ENCODE measurements around the gene DEFB128. TPM values are rescaled to one million over a fixed set of nuclear protein-coding genes. Genes with fewer than 3 reads are reported as not detected.
"Not testable (repeated sequence)": the region's sequence is repeated elsewhere in the genome, so short reads cannot be mapped to it uniquely, and the experiment has no call there.

The DEFB128 gene
- not detected for polyA plus RNA-seq (2013, experiment 1 of 2)
- polyA plus RNA-seq (2013, experiment 2 of 2) = not detected

DNA sequence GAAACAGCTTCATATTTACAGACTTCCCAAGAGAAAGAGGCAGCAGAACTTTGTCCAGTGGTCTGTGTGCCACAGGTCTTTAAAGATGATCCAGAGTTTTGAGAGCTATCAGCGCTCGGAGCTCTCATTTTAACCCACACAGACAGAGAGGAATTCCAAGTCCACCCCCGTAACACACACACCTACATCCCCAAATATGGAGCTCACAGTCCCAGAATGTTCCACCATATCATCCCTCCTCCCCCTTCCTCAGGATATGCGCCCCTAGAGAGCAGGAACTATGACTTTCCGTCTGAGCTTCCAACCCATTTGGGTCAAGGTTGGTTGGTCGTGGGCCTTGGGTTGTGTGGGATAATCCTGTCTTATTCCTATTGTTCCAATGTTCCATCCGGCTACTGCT, at the start of gene DEFB128:
Gene DEFB128 (minus strand): TSS at position 101 of the 400 bp plus-strand sequence. CDS start 88 bp downstream, at position 13.
- Histone ChIP-seq H3K4me3 (ENCODE audit: low read length) (no peak within 1 kb of the TSS), H3K4me1 (ENCODE audit: insufficient read depth, low read length) (no peaks in the 10 kb centered on the region), H3K9ac (ENCODE audit: low read depth, low read length) (no peak within 1 kb of the TSS), H3K36me3 (ENCODE audit: insufficient read depth, low read length) (no peaks in the 10 kb centered on the region), H3K27ac (ENCODE audit: low read depth, low read length) (no peak within 1 kb of the TSS), H3K9me3 (ENCODE audit: insufficient read depth, low read depth, low read length) (peaks cover 13% of the 10 kb centered on the region), H3K27me3 (ENCODE audit: insufficient read depth, low read length) (no peaks in the 10 kb centered on the region)
- 75% methylated on average over 7 of the region's 7 CpGs for WGBS

DNA sequence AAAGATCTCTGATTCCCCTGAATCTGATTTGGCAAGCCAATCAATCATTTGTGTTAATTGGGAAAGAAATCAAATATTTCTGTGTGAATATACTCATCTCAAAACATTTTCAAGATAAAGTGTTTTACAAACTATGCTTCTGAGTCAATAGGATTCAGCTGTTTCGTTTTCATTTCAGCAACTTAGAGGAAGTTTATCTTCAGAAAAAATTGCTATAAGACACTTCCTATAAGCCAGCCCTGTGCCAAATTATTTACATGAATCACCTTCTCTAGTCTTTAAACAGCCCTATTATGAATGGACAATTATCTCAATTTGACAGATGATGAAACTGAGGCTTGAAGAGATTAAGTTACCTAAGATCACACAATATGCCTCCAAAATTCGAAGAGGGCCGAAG, 48.4 kb upstream of the DEFB128 start:
- no peaks in the 10 kb centered on the region for H3K36me3 ChIP-seq (ENCODE audit: insufficient read depth, low read length)
- H3K9me3 ChIP-seq (ENCODE audit: insufficient read depth, low read depth, low read length) = no peaks in the 10 kb centered on the region
- no peaks in the 10 kb centered on the region for H3K4me1 ChIP-seq (ENCODE audit: insufficient read depth, low read length)
- no peak overlapping the region for H3K4me3 ChIP-seq (ENCODE audit: low read length)
- no peak overlapping the region for H3K9ac ChIP-seq (ENCODE audit: low read depth, low read length)
- no peak overlapping the region for H3K27ac ChIP-seq (ENCODE audit: low read depth, low read length)
- 94% methylated on average over 3 of the region's 3 CpGs for WGBS
- peaks cover 60% of the 10 kb centered on the region for H3K27me3 ChIP-seq (ENCODE audit: insufficient read depth, low read length)

DNA sequence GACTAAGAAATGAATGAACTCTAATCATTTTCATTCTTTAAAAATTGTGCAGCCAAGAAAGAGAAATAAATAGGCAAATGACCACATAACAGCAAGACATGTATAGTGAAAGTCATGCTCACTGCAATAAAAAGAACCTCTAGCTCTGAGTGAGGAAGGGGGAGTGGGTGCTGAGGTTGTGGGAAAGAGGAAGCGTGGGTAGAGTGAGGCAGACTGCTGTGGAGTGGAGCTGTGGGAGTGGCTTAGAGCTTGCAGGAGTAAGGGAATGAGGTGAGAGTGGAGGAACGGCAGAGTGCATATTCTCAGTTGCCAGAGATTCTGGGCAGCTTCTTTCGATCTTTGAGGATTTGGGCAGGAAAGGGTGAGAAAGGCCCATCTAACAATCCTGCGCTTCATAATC, 48.0 kb upstream of the DEFB128 start:
- Histone ChIP-seq H3K4me1 (ENCODE audit: insufficient read depth, low read length) (no peaks in the 10 kb centered on the region), H3K27ac (ENCODE audit: low read depth, low read length) (no peak overlapping the region), H3K36me3 (ENCODE audit: insufficient read depth, low read length) (no peaks in the 10 kb centered on the region), H3K4me3 (ENCODE audit: low read length) (no peak overlapping the region), H3K9ac (ENCODE audit: low read depth, low read length) (no peak overlapping the region), H3K27me3 (ENCODE audit: insufficient read depth, low read length) (peaks cover 60% of the 10 kb centered on the region), H3K9me3 (ENCODE audit: insufficient read depth, low read depth, low read length) (no peaks in the 10 kb centered on the region)
- 83% methylated on average over 4 of the region's 4 CpGs for WGBS

DNA sequence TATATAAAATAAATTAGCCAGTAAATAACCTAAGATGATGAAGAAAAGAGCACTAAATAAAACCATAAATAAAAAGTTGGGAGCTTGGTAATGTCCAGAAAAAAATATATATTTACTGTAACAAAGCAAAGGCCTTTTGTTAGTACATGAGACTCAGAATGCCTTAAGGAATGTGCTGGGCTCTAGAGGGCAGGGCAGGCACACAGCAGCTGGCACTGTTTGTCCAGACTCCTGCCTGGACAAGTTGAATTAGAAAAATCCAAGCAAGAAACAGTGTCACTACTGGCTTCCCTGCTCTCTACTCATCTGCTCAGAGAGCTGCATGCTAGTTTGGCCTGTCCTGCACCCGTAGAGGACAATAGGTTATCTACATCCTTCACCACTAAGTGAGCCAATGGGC, 46.4 kb upstream of the DEFB128 start:
- no peaks in the 10 kb centered on the region for H3K36me3 ChIP-seq (ENCODE audit: insufficient read depth, low read length)
- no peaks in the 10 kb centered on the region for H3K9me3 ChIP-seq (ENCODE audit: insufficient read depth, low read depth, low read length)
- H3K4me1 ChIP-seq (ENCODE audit: insufficient read depth, low read length) = no peaks in the 10 kb centered on the region
- no peak overlapping the region for H3K4me3 ChIP-seq (ENCODE audit: low read length)
- peaks cover 48% of the 10 kb centered on the region for H3K27me3 ChIP-seq (ENCODE audit: insufficient read depth, low read length)
- no peak overlapping the region for H3K9ac ChIP-seq (ENCODE audit: low read depth, low read length)
- no peak overlapping the region for H3K27ac ChIP-seq (ENCODE audit: low read depth, low read length)
- 73% methylated on average over 1 of the region's 1 CpG for WGBS

DNA sequence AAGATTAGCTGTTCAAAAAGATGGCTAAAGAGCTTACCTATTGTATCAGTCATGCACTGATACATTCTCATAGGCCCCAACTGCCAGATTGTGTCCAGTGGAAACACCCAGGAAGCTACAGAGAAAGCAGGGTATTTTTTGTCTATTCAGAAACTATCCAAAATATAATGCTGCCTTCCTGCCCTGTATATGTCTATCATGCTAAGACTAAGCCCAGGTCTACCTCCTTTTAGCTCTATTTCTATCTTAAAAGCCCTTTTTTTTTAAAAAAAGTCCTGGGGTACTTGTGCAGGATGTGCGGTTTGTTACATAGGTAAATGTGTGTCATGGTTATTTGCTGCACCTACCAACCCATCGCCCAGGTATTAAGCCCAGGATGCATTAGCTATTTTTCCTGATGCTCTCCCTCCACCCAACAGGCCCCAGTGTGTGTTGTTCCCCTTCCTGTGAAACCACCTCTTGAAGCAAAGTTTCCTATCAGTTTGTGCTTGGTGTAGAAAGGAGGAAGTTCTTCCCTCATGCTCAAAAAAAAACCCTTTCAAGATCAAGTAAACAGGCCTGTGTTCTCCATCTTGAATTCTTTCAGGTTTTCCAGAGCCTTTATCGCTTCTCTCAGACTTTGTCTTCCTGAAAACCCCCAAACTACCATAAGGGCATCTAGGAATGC, 38.1 kb upstream of the DEFB128 start:
- Histone ChIP-seq H3K9me3 (ENCODE audit: insufficient read depth, low read depth, low read length) (no peaks in the 10 kb centered on the region), H3K36me3 (ENCODE audit: insufficient read depth, low read length) (no peaks in the 10 kb centered on the region), H3K27me3 (ENCODE audit: insufficient read depth, low read length) (peaks cover 37% of the 10 kb centered on the region), H3K4me3 (ENCODE audit: low read length) (no peak overlapping the region), H3K27ac (ENCODE audit: low read depth, low read length) (no peak overlapping the region), H3K9ac (ENCODE audit: low read depth, low read length) (no peak overlapping the region), H3K4me1 (ENCODE audit: insufficient read depth, low read length) (no peaks in the 10 kb centered on the region)
- WGBS = 94% methylated on average over 3 of the region's 3 CpGs

DNA sequence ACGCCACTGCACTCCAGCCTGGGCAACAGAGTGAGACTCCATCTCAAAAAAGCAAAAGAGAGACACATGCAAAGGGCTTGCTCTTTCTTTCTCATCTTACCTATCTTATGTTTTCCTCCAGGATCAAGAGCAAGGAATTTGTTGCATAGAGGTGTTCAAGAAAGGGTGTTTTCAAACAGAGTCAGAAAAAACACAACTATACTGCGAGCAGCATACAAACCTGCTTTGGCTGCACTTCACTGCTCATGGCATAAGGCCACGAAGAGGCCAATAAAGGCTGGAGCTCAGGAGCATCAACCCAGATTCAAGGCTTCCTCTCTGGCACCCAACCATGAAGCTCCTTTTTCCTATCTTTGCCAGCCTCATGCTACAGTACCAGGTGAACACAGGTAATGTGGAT, 37.4 kb upstream of the DEFB128 start, which contains the start of gene DEFB129:
Gene DEFB129 (plus strand): TSS at position 301 of the 400 bp plus-strand sequence. CDS start 31 bp downstream, at position 332.
- Histone ChIP-seq H3K4me3 (ENCODE audit: low read length) (no peak within 1 kb of the TSS), H3K27me3 (ENCODE audit: insufficient read depth, low read length) (peaks cover 38% of the 10 kb centered on the region), H3K9ac (ENCODE audit: low read depth, low read length) (no peak within 1 kb of the TSS), H3K9me3 (ENCODE audit: insufficient read depth, low read depth, low read length) (no peaks in the 10 kb centered on the region), H3K4me1 (ENCODE audit: insufficient read depth, low read length) (no peaks in the 10 kb centered on the region), H3K27ac (ENCODE audit: low read depth, low read length) (no peak within 1 kb of the TSS), H3K36me3 (ENCODE audit: insufficient read depth, low read length) (no peaks in the 10 kb centered on the region)
- WGBS = 90% methylated on average over 3 of the region's 3 CpGs

DNA sequence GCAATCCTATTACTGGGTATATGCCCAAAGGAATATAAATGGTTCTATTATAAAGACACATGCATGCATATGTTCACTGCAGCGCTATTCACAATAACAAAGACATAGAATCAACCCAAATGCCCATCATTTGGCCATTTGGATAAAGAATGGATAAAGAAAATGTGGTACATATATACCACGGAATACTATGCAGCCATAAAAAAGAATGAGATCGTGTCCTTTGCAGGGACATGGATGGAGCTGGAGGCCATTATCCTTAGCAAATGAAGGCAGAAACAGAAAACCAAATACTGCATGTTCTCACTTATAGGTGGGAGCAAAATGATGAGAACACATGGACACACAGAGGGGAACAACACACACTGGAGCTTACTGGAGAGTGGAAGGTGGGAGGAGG, 36.4 kb upstream of the DEFB128 start:
- H3K4me1 ChIP-seq (ENCODE audit: insufficient read depth, low read length); H3K27ac ChIP-seq (ENCODE audit: low read depth, low read length); H3K36me3 ChIP-seq (ENCODE audit: insufficient read depth, low read length); H3K9ac ChIP-seq (ENCODE audit: low read depth, low read length); H3K4me3 ChIP-seq (ENCODE audit: low read length); H3K9me3 ChIP-seq (ENCODE audit: insufficient read depth, low read depth, low read length): not testable (repeated sequence)
- 88% methylated on average over 2 of the region's 3 CpGs for WGBS
- peaks cover 44% of the 10 kb centered on the region for H3K27me3 ChIP-seq (ENCODE audit: insufficient read depth, low read length)

DNA sequence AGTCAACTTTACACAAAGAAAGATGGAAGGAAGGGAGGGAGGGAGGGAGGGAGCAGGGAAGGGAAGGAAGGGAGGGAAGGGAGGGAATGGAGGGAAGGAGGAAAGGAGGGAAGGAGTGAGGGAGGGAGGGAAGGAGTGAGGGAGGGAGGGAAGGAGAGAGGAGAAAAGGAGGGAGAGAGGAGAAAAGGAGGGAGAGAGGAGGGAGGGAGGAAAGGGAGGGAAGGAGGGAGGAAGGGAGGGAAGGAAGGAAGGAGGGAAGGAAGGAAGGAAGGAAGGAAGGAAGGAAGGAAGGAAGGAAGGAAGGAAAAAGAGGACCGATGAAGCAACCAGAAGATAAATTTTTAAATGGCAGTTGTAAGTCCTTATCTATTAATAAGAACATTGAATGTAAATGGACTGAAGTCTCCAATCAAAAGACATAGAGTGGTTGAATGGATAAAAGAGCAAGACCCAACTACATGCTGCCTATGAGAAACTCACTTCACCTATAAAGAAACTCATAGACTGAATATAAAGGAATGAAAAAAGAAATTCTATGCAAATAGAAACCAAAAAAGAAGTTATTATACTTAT, 31.8 kb upstream of the DEFB128 start:
- no peaks in the 10 kb centered on the region for H3K9me3 ChIP-seq (ENCODE audit: insufficient read depth, low read depth, low read length)
- H3K9ac ChIP-seq (ENCODE audit: low read depth, low read length) = no peak overlapping the region
- no peak overlapping the region for H3K27ac ChIP-seq (ENCODE audit: low read depth, low read length)
- no peak overlapping the region for H3K4me3 ChIP-seq (ENCODE audit: low read length)
- H3K36me3 ChIP-seq (ENCODE audit: insufficient read depth, low read length) = no peaks in the 10 kb centered on the region
- peaks cover 65% of the 10 kb centered on the region for H3K27me3 ChIP-seq (ENCODE audit: insufficient read depth, low read length)
- no peaks in the 10 kb centered on the region for H3K4me1 ChIP-seq (ENCODE audit: insufficient read depth, low read length)
- WGBS = 82% methylated on average over 1 of the region's 1 CpG

DNA sequence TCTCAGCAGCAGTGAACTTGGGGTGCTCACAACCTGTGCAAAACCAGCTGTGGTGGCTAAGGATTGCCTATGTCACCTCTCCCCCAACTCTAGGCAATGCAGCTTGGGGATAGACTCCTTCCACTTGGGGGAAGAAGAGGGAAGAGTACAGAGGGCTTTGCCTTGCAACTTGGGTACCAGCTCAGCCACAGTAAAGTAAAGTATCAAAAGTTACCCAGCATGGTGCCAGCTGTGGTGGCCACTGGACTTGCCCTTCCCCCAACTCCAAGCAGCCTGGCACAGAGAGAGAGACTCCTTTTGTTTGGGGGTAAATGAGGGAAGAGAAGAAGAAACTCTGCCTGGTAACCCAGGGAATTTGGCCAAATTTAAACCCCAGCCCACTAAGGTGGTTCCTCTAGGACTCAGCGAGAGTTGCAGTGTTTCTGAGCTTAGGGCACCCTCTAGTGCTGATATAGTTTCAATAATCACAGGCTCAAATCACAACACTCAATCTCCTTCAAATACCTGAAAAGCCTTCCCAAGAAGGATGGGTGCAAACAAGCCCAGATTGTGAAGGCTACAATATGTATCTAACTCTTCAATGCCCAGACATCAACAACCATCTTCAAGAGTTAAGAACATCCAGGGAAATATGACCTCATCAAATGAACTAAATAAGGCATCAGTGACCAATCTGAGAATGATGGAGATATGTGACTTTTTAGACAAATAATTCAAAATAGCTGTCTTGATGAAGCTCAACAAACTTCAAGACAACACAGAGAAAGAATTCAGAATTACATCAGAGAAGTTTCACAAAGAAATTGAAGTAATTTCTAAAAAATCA, 30.0 kb upstream of the DEFB128 start:
- 5% methylated on average over 1 of the region's 1 CpG for WGBS
- Histone ChIP-seq H3K27ac (ENCODE audit: low read depth, low read length) (no peak overlapping the region), H3K27me3 (ENCODE audit: insufficient read depth, low read length) (peaks cover 72% of the 10 kb centered on the region)

DNA sequence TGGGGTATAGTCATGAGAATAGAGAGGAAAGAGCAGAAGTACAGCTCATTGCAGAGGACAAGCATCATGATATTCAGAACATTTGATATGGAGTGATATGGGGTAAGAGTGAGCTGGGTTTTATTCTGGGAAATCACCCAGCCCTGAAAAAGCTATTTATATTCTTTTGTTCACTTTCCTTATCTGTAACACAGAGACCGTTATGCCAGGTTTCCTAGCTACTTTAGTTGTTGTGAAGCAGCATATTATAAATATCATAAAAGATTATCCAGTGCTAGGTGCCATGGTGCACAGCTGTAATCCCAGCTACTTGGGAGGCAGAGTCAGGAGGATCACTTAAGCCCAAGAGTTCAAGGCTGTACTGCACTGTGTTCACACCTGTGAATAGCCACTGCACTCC, 27.8 kb upstream of the DEFB128 start:
- no peak overlapping the region for H3K9ac ChIP-seq (ENCODE audit: low read depth, low read length)

More for the DNA sequence above, 30.0 kb upstream of the DEFB128 start:
- H3K4me1 ChIP-seq (ENCODE audit: insufficient read depth, low read length) = no peaks in the 10 kb centered on the region
- no peaks in the 10 kb centered on the region for H3K36me3 ChIP-seq (ENCODE audit: insufficient read depth, low read length)
- H3K9me3 ChIP-seq (ENCODE audit: insufficient read depth, low read depth, low read length) = no peaks in the 10 kb centered on the region
- H3K9ac ChIP-seq (ENCODE audit: low read depth, low read length) = no peak overlapping the region
- H3K4me3 ChIP-seq (ENCODE audit: low read length) = no peak overlapping the region

DNA sequence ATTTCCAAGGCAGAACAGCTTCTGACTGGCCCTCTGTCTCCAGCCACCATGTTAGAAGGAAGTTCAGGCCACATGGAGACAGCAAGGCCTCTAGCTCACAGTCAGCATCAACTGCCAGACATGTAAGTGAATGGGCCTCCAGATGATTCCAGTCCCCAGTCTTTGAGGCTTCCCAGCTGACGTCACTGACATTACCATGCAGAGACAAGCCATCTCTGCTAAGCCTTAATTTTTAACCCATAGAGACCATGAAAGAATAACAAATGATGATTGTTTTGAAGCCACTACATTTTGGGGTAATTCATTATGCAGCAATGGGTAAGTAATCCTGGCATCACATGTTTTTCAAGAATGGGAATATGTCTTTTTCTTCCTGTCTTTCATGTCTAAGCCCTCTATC, 26.3 kb upstream of the DEFB128 start:
- H3K36me3 ChIP-seq (ENCODE audit: insufficient read depth, low read length) = no peaks in the 10 kb centered on the region
- H3K9me3 ChIP-seq (ENCODE audit: insufficient read depth, low read depth, low read length) = no peaks in the 10 kb centered on the region
- H3K4me1 ChIP-seq (ENCODE audit: insufficient read depth, low read length) = no peaks in the 10 kb centered on the region
- H3K4me3 ChIP-seq (ENCODE audit: low read length) = no peak overlapping the region
- H3K27ac ChIP-seq (ENCODE audit: low read depth, low read length) = no peak overlapping the region
- WGBS = 86% methylated on average over 1 of the region's 1 CpG
- no peak overlapping the region for H3K9ac ChIP-seq (ENCODE audit: low read depth, low read length)
- peaks cover 76% of the 10 kb centered on the region for H3K27me3 ChIP-seq (ENCODE audit: insufficient read depth, low read length)

More for the DNA sequence above, 27.8 kb upstream of the DEFB128 start:
- Histone ChIP-seq H3K36me3 (ENCODE audit: insufficient read depth, low read length) (no peaks in the 10 kb centered on the region), H3K9me3 (ENCODE audit: insufficient read depth, low read depth, low read length) (no peaks in the 10 kb centered on the region), H3K4me3 (ENCODE audit: low read length) (no peak overlapping the region), H3K27me3 (ENCODE audit: insufficient read depth, low read length) (peaks cover 71% of the 10 kb centered on the region), H3K4me1 (ENCODE audit: insufficient read depth, low read length) (no peaks in the 10 kb centered on the region), H3K27ac (ENCODE audit: low read depth, low read length) (no peak overlapping the region)
- WGBS = no CpG with 5 or more reads among the region's 1 CpG

Measured in HUES64 (cell line).